Measurements from ENCODE around the gene TTYH3.

- TF ChIP-seq POLR2AphosphoS5 (IDR thresholded peaks at IDR 0.05; ENCODE audit: insufficient read depth in 1 of 2, low read depth in 1 of 2): no peak
- no peak for TF ChIP-seq CTCF (IDR thresholded peaks at IDR 0.05)
- no peak for TF ChIP-seq POLR2A (IDR thresholded peaks at IDR 0.05)
Observed at GRCh38 chr7:2646680-2647571, 15.1 kb downstream of the TTYH3 start.

Data from vagina (tissue), 2 donors.